Activated T-cell treated with anti-CD3 and anti-CD28 coated beads for 48 hours (primary cell): ENCODE measurements around the gene NRP2.
A peak's percentile ranks its signal among the peaks of the same experiment; 100 is the strongest.

Experiments
- DNase-seq: peaks from one replicate; pipeline ENCODE4 v3.0.0-alpha.2; 2020; ENCODE audit warnings: low read depth

The NRP2 gene

GRCh38 chr2:205773989-205774388, 91.7 kb downstream of the NRP2 start:
- no peak for DNase-seq

- no peak for DNase-seq
These were observed 93.0 kb downstream of the NRP2 start for GRCh38 chr2:205775097-205775877.

- DNase-seq: peak; percentile 29
These were observed 93.8 kb downstream of the NRP2 start for GRCh38 chr2:205776139-205776538.

- no peak for DNase-seq
These were observed 94.4 kb downstream of the NRP2 start for GRCh38 chr2:205776720-205777119.

GRCh38 chr2:205778356-205778755, 96.1 kb downstream of the NRP2 start:
- DNase-seq: no peak

- no peak for DNase-seq
These were observed 98.3 kb downstream of the NRP2 start for GRCh38 chr2:205780645-205781044.

- no peak for DNase-seq
These were observed 99.1 kb downstream of the NRP2 start for GRCh38 chr2:205781244-205781931.

GRCh38 chr2:205782941-205783340, 100.6 kb downstream of the NRP2 start:
- DNase-seq: no peak

GRCh38 chr2:205783872-205784499, 101.7 kb downstream of the NRP2 start:
- DNase-seq: no peak

GRCh38 chr2:205785507-205786260, 103.4 kb downstream of the NRP2 start:
- no peak for DNase-seq

GRCh38 chr2:205786976-205787375, 104.7 kb downstream of the NRP2 start:
- no peak for DNase-seq

GRCh38 chr2:205787761-205788160, 105.5 kb downstream of the NRP2 start:
- no peak for DNase-seq

GRCh38 chr2:205789906-205790305, 107.6 kb downstream of the NRP2 start:
- no peak for DNase-seq

- no peak for DNase-seq
These were observed 110.6 kb downstream of the NRP2 start for GRCh38 chr2:205792908-205793307.

- DNase-seq: no peak
These were observed 114.6 kb downstream of the NRP2 start for GRCh38 chr2:205796805-205797313.

GRCh38 chr2:205797866-205798265, 115.6 kb downstream of the NRP2 start:
- no peak for DNase-seq

GRCh38 chr2:205800224-205800623, 117.9 kb downstream of the NRP2 start:
- no peak for DNase-seq

GRCh38 chr2:205800773-205801172, 118.5 kb downstream of the NRP2 start:
- DNase-seq: no peak

GRCh38 chr2:205802065-205802464, 119.8 kb downstream of the NRP2 start:
- DNase-seq: no peak

- DNase-seq: no peak
These were observed 120.6 kb downstream of the NRP2 start for GRCh38 chr2:205802941-205803340.

- no peak for DNase-seq
These were observed 121.2 kb downstream of the NRP2 start for GRCh38 chr2:205803500-205803899.

GRCh38 chr2:205805136-205805535, 122.8 kb downstream of the NRP2 start:
- no peak for DNase-seq
